ENCODE results near the gene C11orf16.

Gene C11orf16

GRCh38 chr11:8878771-8879170, 54.0 kb downstream of the C11orf16 start:
- no peak for DNase-seq

- DNase-seq: no peak
Measured at GRCh38 chr11:8873741-8874405, 58.9 kb downstream of the C11orf16 start.

- DNase-seq: no peak
Measured at GRCh38 chr11:8871962-8872361, 60.8 kb downstream of the C11orf16 start.

GRCh38 chr11:8871171-8871775, 61.5 kb downstream of the C11orf16 start:
- peak; percentile 46 for DNase-seq

GRCh38 chr11:8870411-8871170, 62.2 kb downstream of the C11orf16 start:
- DNase-seq: peak; percentile 43

Measured in kidney glomerular epithelial cell (primary cell).